ENCODE data around the gene LYRM2.

DNA sequence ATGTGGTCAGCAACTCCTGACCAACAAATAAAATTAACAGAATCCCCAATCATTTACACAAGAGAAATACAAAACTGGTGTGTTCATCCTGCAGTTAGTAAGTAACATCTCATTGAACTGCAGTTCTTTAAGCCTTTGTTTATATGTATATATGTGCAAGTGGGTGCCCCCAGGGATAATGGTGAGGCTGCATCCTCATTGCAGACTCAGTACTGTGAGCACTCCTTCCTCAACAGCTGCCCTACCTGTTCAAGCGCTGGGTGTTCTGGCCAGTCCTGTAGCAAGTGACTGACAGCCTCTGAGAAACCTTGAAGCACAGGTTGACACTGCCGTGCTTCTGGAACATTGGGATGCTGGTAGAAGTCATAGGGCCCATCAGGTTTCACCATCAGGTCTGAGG lies 49.8 kb upstream of the LYRM2 start:
- TF ChIP-seq EZH2phosphoT487 (IDR thresholded peaks at IDR 0.05; ENCODE audit: borderline replicate concordance): no peak
- TF ChIP-seq, protein P1, sequence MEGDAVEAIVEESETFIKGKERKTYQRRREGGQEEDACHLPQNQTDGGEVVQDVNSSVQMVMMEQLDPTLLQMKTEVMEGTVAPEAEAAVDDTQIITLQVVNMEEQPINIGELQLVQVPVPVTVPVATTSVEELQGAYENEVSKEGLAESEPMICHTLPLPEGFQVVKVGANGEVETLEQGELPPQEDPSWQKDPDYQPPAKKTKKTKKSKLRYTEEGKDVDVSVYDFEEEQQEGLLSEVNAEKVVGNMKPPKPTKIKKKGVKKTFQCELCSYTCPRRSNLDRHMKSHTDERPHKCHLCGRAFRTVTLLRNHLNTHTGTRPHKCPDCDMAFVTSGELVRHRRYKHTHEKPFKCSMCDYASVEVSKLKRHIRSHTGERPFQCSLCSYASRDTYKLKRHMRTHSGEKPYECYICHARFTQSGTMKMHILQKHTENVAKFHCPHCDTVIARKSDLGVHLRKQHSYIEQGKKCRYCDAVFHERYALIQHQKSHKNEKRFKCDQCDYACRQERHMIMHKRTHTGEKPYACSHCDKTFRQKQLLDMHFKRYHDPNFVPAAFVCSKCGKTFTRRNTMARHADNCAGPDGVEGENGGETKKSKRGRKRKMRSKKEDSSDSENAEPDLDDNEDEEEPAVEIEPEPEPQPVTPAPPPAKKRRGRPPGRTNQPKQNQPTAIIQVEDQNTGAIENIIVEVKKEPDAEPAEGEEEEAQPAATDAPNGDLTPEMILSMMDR (IDR thresholded peaks at IDR 0.05 in 2 of 3, conservative IDR thresholded peaks at IDR 0.05 in 1 of 3; ENCODE audit: borderline replicate concordance in 1 of 3, insufficient read depth in 1 of 3, low read depth in 2 of 3, low read length in 2 of 3): no peak
- TF ChIP-seq POLR2AphosphoS5 (IDR thresholded peaks at IDR 0.05; ENCODE audit: low read depth, low read length): no peak

All from HCT116 (cell line).